Keratinocyte (primary cell): ENCODE results near the gene ADI1. TPM values are rescaled to one million over a fixed set of nuclear protein-coding genes. Genes with fewer than 3 reads are reported as not detected.

Source experiments
- DNase-seq: peaks from one replicate; pipeline ENCODE4 v3.0.0-alpha.2; 2011; ENCODE audit warnings: low read depth, missing footprints, low spot score
- FAIRE-seq: peaks from 2 replicates; lab custom pipeline; 2011; peaks lifted over from hg19 to GRCh38; lab: Jason Lieb, UNC
- H2AFZ ChIP-seq: 2 replicates; pipeline ENCODE4 v1.6.0; 2012; ENCODE audit warnings: low read length, control low read depth, inconsistent platforms; ENCODE audit not compliant: control insufficient read depth
- H3K27ac ChIP-seq: 2 replicates; pipeline ENCODE4 v1.5.1; 2011; ENCODE audit warnings: low read length; ENCODE audit not compliant: control insufficient read depth, insufficient read depth
- H3K27me3 ChIP-seq: 3 replicates; pipeline ENCODE4 v1.6.0; 2011; ENCODE audit warnings: low read length; ENCODE audit not compliant: control insufficient read depth, insufficient read depth; ENCODE audit errors: extremely low read depth
- H3K36me3 ChIP-seq, 2 experiments: 2 replicates in 1 of 2; 3 replicates in 1 of 2; pipeline ENCODE4 v1.5.1; 2011; ENCODE audit warnings: low read length in 2 of 2, mild to moderate bottlenecking in 1 of 2; ENCODE audit not compliant: control insufficient read depth in 2 of 2, insufficient read depth in 2 of 2; ENCODE audit errors: extremely low read depth in 1 of 2
- H3K4me1 ChIP-seq: 3 replicates; pipeline ENCODE4 v1.5.1; 2011; ENCODE audit warnings: low read length; ENCODE audit not compliant: control insufficient read depth, insufficient read depth; ENCODE audit errors: extremely low read depth
- H3K4me2 ChIP-seq: 3 replicates; pipeline ENCODE4 v1.6.0; 2011; ENCODE audit warnings: low read depth, low read length; ENCODE audit not compliant: control insufficient read depth, insufficient read depth; ENCODE audit errors: extremely low read depth
- H3K4me3 ChIP-seq, 3 experiments: fragments of 200-600 bp in 1 of 3; sonication (generic) in 1 of 3; 2 replicates in 2 of 3; 3 replicates in 1 of 3; pipeline ENCODE4 v1.5.1; 2011 to 2016; ENCODE audit warnings: low read length in 3 of 3, mild to moderate bottlenecking in 3 of 3, control low read depth in 2 of 3, inconsistent platforms in 1 of 3, low read depth in 1 of 3, mixed read lengths in 1 of 3, mixed run types in 1 of 3, moderate library complexity in 1 of 3; ENCODE audit not compliant: control insufficient read depth in 2 of 3, insufficient read depth in 2 of 3; ENCODE audit errors: extremely low read depth in 1 of 3
- H3K79me2 ChIP-seq: 2 replicates; pipeline ENCODE4 v1.6.0; 2012; ENCODE audit warnings: low read length; ENCODE audit not compliant: control insufficient read depth, insufficient read depth
- H3K9ac ChIP-seq: 3 replicates; pipeline ENCODE4 v1.6.0; 2011; ENCODE audit warnings: low read length; ENCODE audit not compliant: control insufficient read depth, insufficient read depth; ENCODE audit errors: extremely low read depth
- H3K9me1 ChIP-seq: 3 replicates; pipeline ENCODE4 v1.6.0; 2011; ENCODE audit warnings: low read length; ENCODE audit not compliant: control insufficient read depth, insufficient read depth; ENCODE audit errors: extremely low read depth
- H3K9me3 ChIP-seq: 2 replicates; pipeline ENCODE4 v1.5.1; 2012; ENCODE audit warnings: low read depth, low read length; ENCODE audit not compliant: control insufficient read depth
- H4K20me1 ChIP-seq: 3 replicates; pipeline ENCODE4 v1.6.0; 2011; ENCODE audit warnings: low read length; ENCODE audit not compliant: control insufficient read depth, insufficient read depth; ENCODE audit errors: extremely low read depth
- CTCF ChIP-seq, 3 experiments: IDR thresholded peaks in 1 of 3; conservative IDR thresholded peaks in 1 of 3; optimal IDR thresholded peaks in 1 of 3; 2 replicates in 2 of 3; 3 replicates in 1 of 3; pipeline versions ENCODE3 to v1.5.1; 2011; ENCODE audit warnings: low read length in 3 of 3, mild to moderate bottlenecking in 3 of 3, moderate library complexity in 2 of 3, control low read depth in 1 of 3, inconsistent platforms in 1 of 3; ENCODE audit not compliant: insufficient read depth in 2 of 3; ENCODE audit errors: extremely low read depth in 1 of 3
- EZH2 ChIP-seq: IDR thresholded peaks from one replicate; pipeline ENCODE4 v1.6.1; 2012; ENCODE audit warnings: inconsistent platforms, mild to moderate bottlenecking, low read length, moderate library complexity
- dilution Hi-C: fragments of 300-500 bp; cut with MboI; formaldehyde crosslinking; loops from one replicate; pipeline ENCODE4 v1.7.0; 2020; ENCODE audit warnings: low sequenced_read_pairs; ENCODE audit not compliant: extremely low pct_ligation_motif_present
- polyA plus RNA-seq, 5 experiments: library from polyadenylated mRNA; depleted of rRNA in 3 of 5; stranded (reverse) in 3 of 5; stranded (forward) in 1 of 5; unstranded in 1 of 5; fragments of >200 nt; gene quantifications; 1 replicate in 1 of 5; 2 replicates in 3 of 5; 3 replicates in 1 of 5; pipeline versions ENCODE4 v1.2.1 to v1.2.3, GENCODE V29; 2011 to 2012; ENCODE audit warnings: missing spikeins in 2 of 5, low read depth in 1 of 5, low replicate concordance in 1 of 5

Gene ADI1
- polyA plus RNA-seq, 1 donor (not counting 4 experiments of a cell fraction or from before 2014, with no cell fraction given) = 47.4 TPM

- no peak for DNase-seq
- no peak overlapping the region for H3K4me3 ChIP-seq
- H2AFZ ChIP-seq = no peak overlapping the region
- H3K27me3 ChIP-seq = no peaks in the 10 kb centered on the region
- H3K9me1 ChIP-seq = no peaks in the 10 kb centered on the region
- no peaks in the 10 kb centered on the region for H3K79me2 ChIP-seq
- H3K36me3 ChIP-seq = peaks cover 8 to 13% of the 10 kb centered on the region in 2 experiments
- no peak overlapping the region for H3K9ac ChIP-seq
- dilution Hi-C loops = no loop called here
- H3K27ac ChIP-seq = no peak overlapping the region
- no peaks in the 10 kb centered on the region for H3K9me3 ChIP-seq
- H3K4me1 ChIP-seq = no peaks in the 10 kb centered on the region
- no peak for FAIRE-seq
- no peaks in the 10 kb centered on the region for H4K20me1 ChIP-seq
- TF ChIP-seq CTCF (optimal IDR thresholded peaks at IDR 0.05 in 1 of 3, IDR thresholded peaks at IDR 0.05 in 1 of 3, conservative IDR thresholded peaks at IDR 0.05 in 1 of 3; ENCODE audit: extremely low read depth in 1 of 3, insufficient read depth in 2 of 3, low read length in 3 of 3) (no peak), EZH2 (no peak)
- H3K4me2 ChIP-seq = no peak overlapping the region
Observed at GRCh38 chr2:3460156-3460555, 59.2 kb downstream of the ADI1 start.

- no peak for TF ChIP-seq CTCF (optimal IDR thresholded peaks at IDR 0.05 in 1 of 3, IDR thresholded peaks at IDR 0.05 in 1 of 3, conservative IDR thresholded peaks at IDR 0.05 in 1 of 3; ENCODE audit: extremely low read depth in 1 of 3, insufficient read depth in 2 of 3, low read length in 3 of 3)
- TF ChIP-seq EZH2 = no peak
- no peak overlapping the region for H3K9ac ChIP-seq
Observed at GRCh38 chr2:3459185-3460015, 59.9 kb downstream of the ADI1 start.

More at GRCh38 chr2:3459185-3460015, 59.9 kb downstream of the ADI1 start:
- no peaks in the 10 kb centered on the region for H3K9me3 ChIP-seq
- H3K4me3 ChIP-seq = no peak overlapping the region
- H3K4me2 ChIP-seq = no peak overlapping the region
- H2AFZ ChIP-seq = no peak overlapping the region
- peaks cover 8 to 13% of the 10 kb centered on the region in 2 experiments for H3K36me3 ChIP-seq
- DNase-seq (no peak), FAIRE-seq (no peak)
- no peak overlapping the region for H3K27ac ChIP-seq
- H3K27me3 ChIP-seq = no peaks in the 10 kb centered on the region
- no peaks in the 10 kb centered on the region for H3K9me1 ChIP-seq
- H4K20me1 ChIP-seq = no peaks in the 10 kb centered on the region
- H3K79me2 ChIP-seq = no peaks in the 10 kb centered on the region
- H3K4me1 ChIP-seq = no peaks in the 10 kb centered on the region
- dilution Hi-C loops = no loop called here
